Common myeloid progenitor, CD34-positive (primary cell): Measurements from ENCODE around the gene PDE11A.
A peak's percentile ranks its signal among the peaks of the same experiment; 100 is the strongest.

ENCODE experiments used
- CTCF ChIA-PET: fragments of 350-600 bp; sonication (Branson Sonifier 250); formaldehyde crosslinking; loops from one replicate; lab custom pipeline; 2021; ENCODE audit warnings: antibody characterized with exemption; lab: Charles Lee
- POLR2A ChIA-PET: fragments of 350-600 bp; sonication (Branson Sonifier 250); formaldehyde crosslinking; loops from one replicate; lab custom pipeline; 2021; ENCODE audit warnings: antibody characterized with exemption; lab: Charles Lee
- DNase-seq, 3 donors: peaks; one replicate each; pipeline versions ENCODE4 v3.0.0 to v3.0.0-alpha.2; 2013
- H3K27ac ChIP-seq, 2 experiments: 1 replicate in 1 of 2; 2 replicates in 1 of 2; pipeline ENCODE4 v1.7.0; 2013; ENCODE audit warnings: inconsistent platforms in 2 of 2, low read length in 2 of 2, mild to moderate bottlenecking in 2 of 2, low read depth in 1 of 2, moderate library complexity in 1 of 2; ENCODE audit not compliant: severe bottlenecking in 2 of 2, insufficient read depth in 1 of 2, poor library complexity in 1 of 2
- H3K27me3 ChIP-seq, 5 experiments: replicated peaks in 2 of 5; 1 replicate in 3 of 5; 2 replicates in 2 of 5; pipeline versions ENCODE4 v1.6.1 to v1.7.0; 2013; ENCODE audit warnings: low read length in 4 of 5, mild to moderate bottlenecking in 2 of 5, moderate library complexity in 2 of 5, inconsistent platforms in 1 of 5; ENCODE audit not compliant: insufficient read depth in 5 of 5, control insufficient read depth in 4 of 5
- H3K36me3 ChIP-seq, 4 experiments: 1 replicate in 2 of 4; 2 replicates in 2 of 4; pipeline versions ENCODE4 v1.6.1 to v1.7.0; 2013; ENCODE audit warnings: low read length in 3 of 4, control low read depth in 1 of 4, mild to moderate bottlenecking in 1 of 4; ENCODE audit not compliant: control insufficient read depth in 4 of 4, insufficient read depth in 4 of 4
- H3K4me1 ChIP-seq, 4 experiments: 1 replicate in 3 of 4; 2 replicates in 1 of 4; pipeline versions ENCODE4 v1.6.1 to v1.7.1; 2013; ENCODE audit warnings: low read length in 3 of 4, mild to moderate bottlenecking in 3 of 4, control low read depth in 1 of 4, inconsistent platforms in 1 of 4, moderate library complexity in 1 of 4; ENCODE audit not compliant: control insufficient read depth in 4 of 4, insufficient read depth in 4 of 4; ENCODE audit errors: control extremely low read depth in 1 of 4
- H3K4me3 ChIP-seq, 7 experiments: 1 replicate in 4 of 7; 2 replicates in 3 of 7; pipeline versions ENCODE4 v1.5.1 to v1.7.0; 2013; ENCODE audit warnings: mild to moderate bottlenecking in 7 of 7, low read length in 6 of 7, moderate library complexity in 6 of 7, inconsistent platforms in 2 of 7, low read depth in 2 of 7, control low read depth in 1 of 7; ENCODE audit not compliant: insufficient read depth in 4 of 7, control insufficient read depth in 1 of 7; ENCODE audit errors: extremely low read depth in 1 of 7
- H3K9me3 ChIP-seq, 5 experiments: 1 replicate in 4 of 5; 2 replicates in 1 of 5; pipeline versions ENCODE4 v1.6.1 to v1.7.1; 2013; ENCODE audit warnings: low read length in 4 of 5, mild to moderate bottlenecking in 2 of 5, inconsistent platforms in 1 of 5, low read depth in 1 of 5, moderate library complexity in 1 of 5; ENCODE audit not compliant: control insufficient read depth in 4 of 5, insufficient read depth in 2 of 5; ENCODE audit errors: control extremely low read depth in 1 of 5
- WGBS: methylation state at CpG from one replicate; pipeline ENCODE4 v1.1.5; 2013; ENCODE audit not compliant: insufficient coverage; 5-methylcytosine and 5-hydroxymethylcytosine counted together

Gene PDE11A

GRCh38 chr2:178016612-178017011 is 56.0 kb downstream of the PDE11A start:
- no peaks in the 10 kb centered on the region for H3K4me1 ChIP-seq
- no peaks in the 10 kb centered on the region for H3K9me3 ChIP-seq
- H3K36me3 ChIP-seq: no peaks in the 10 kb centered on the region
- no peak overlapping the region for H3K27ac ChIP-seq
- no peak for DNase-seq
- WGBS: 50% methylated on average over 1 of the region's 1 CpG
- no peaks in the 10 kb centered on the region for H3K27me3 ChIP-seq
- POLR2A ChIA-PET: no interaction called here
- no peak overlapping the region for H3K4me3 ChIP-seq
- CTCF ChIA-PET: no interaction called here

DNA sequence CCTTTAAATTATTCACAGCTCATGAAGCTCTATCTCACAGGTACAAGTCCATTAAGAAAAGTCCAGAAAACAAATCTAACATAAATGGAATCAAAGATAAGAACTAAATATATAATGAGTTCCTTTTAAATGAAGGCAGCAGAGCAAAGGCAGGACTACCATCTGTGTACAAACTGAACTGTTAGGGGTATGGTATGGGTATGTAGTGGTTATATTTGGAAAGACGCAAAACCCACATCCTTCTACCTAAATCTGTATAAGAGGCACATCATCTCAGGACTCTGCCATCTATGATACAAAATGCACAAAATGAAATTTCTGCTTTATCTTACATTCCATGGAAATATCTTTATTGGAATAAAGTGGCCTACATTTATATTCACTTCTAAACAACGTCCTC is 59.9 kb downstream of the PDE11A start:
- H3K4me1 ChIP-seq: no peaks in the 10 kb centered on the region
- H3K9me3 ChIP-seq: no peaks in the 10 kb centered on the region
- H3K27me3 ChIP-seq: no peaks in the 10 kb centered on the region
- 100% methylated on average over 1 of the region's 2 CpGs for WGBS
- no peak overlapping the region for H3K4me3 ChIP-seq
- ChIA-PET CTCF (no interaction called here), POLR2A (no interaction called here)
- no peak for DNase-seq
- no peak overlapping the region for H3K27ac ChIP-seq
- H3K36me3 ChIP-seq: no peaks in the 10 kb centered on the region

- H3K9me3 ChIP-seq: no peaks in the 10 kb centered on the region
- DNase-seq: no peak
- WGBS: no CpG with 5 or more reads among the region's 1 CpG
- ChIA-PET POLR2A (no interaction called here), CTCF (no interaction called here)
- no peak overlapping the region for H3K27ac ChIP-seq
- H3K36me3 ChIP-seq: no peaks in the 10 kb centered on the region
- H3K27me3 ChIP-seq: no peaks in the 10 kb centered on the region
- H3K4me3 ChIP-seq: no peak overlapping the region
- H3K4me1 ChIP-seq: no peaks in the 10 kb centered on the region
These were observed 62.8 kb downstream of the PDE11A start for GRCh38 chr2:178009813-178010212.

DNA sequence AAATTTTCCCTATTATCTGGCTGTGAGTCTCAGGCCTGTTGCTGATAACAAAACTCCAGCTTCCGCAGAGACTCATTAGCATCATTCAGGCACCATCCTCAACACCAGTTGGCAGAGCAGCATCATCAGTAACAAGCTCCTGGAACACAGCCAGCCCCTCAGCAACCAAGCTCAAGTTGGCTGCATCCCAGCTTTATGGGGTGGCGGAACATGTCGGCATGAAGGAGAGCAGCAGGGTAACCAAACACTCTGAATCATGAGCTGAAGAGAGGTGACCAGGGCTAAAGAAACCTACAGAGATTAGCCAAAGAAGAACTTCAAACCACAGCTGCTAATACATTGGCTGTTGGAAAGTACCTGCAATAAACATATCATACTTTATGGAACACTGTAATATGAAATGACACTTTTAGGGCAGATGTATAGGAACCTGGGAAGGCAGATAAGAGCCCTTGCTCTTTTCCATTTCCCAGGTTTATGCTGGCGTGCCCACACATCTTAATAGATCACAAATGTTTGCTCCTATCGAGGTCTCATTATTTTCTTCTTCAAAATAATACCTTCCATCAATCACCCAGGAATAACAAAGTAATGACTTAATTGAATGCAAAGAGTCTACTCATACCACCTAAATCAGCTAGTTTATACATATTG is 63.8 kb downstream of the PDE11A start:
- Histone ChIP-seq H3K36me3 (no peaks in the 10 kb centered on the region), H3K4me3 (no peak overlapping the region), H3K27ac (no peak overlapping the region), H3K4me1 (no peaks in the 10 kb centered on the region), H3K9me3 (no peaks in the 10 kb centered on the region), H3K27me3 (no peaks in the 10 kb centered on the region)
- 92% methylated on average over 4 of the region's 5 CpGs for WGBS
- ChIA-PET POLR2A (no interaction called here), CTCF (interaction anchor here (0.5 to 1.2 kb wide), 3 partner anchors 28 to 90 kb away, joined by 3 read pairs; no protein-coding TSS in a partner anchor)
- DNase-seq: peak in 2 of 3 donors; percentile 3 to 4

DNA sequence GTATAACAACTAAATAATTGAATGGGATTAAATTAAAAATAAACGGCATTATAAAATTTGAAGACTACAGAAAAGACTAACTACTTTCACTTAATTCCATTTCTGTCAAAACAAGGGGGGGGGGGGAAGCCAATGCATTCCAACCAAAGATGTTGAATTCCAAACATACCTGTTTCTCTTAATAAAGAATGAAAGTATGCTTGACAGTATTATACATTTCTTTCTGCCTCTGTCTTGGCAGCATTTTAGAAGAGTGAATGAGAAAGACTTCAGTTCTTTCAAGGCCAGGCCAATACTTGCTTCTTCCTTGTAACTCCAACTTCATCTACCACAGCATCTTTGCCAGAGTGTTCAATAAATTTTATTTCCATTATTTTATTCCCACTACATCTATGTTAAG is 65.9 kb downstream of the PDE11A start:
- no peaks in the 10 kb centered on the region for H3K36me3 ChIP-seq
- WGBS: no CpG with 5 or more reads among the region's 1 CpG
- H3K4me1 ChIP-seq: no peaks in the 10 kb centered on the region
- POLR2A ChIA-PET: no interaction called here
- no peaks in the 10 kb centered on the region for H3K9me3 ChIP-seq
- CTCF ChIA-PET: no interaction called here
- no peak for DNase-seq
- H3K4me3 ChIP-seq: no peak overlapping the region
- no peak overlapping the region for H3K27ac ChIP-seq
- H3K27me3 ChIP-seq: no peaks in the 10 kb centered on the region

- H3K36me3 ChIP-seq: no peaks in the 10 kb centered on the region
- no peak overlapping the region for H3K27ac ChIP-seq
- no peaks in the 10 kb centered on the region for H3K9me3 ChIP-seq
- CTCF ChIA-PET: no interaction called here
- H3K27me3 ChIP-seq: no peaks in the 10 kb centered on the region
- H3K4me1 ChIP-seq: no peaks in the 10 kb centered on the region
- no peak for DNase-seq
- POLR2A ChIA-PET: no interaction called here
- H3K4me3 ChIP-seq: no peak overlapping the region
These were observed 66.8 kb downstream of the PDE11A start for GRCh38 chr2:178005756-178006155.

DNA sequence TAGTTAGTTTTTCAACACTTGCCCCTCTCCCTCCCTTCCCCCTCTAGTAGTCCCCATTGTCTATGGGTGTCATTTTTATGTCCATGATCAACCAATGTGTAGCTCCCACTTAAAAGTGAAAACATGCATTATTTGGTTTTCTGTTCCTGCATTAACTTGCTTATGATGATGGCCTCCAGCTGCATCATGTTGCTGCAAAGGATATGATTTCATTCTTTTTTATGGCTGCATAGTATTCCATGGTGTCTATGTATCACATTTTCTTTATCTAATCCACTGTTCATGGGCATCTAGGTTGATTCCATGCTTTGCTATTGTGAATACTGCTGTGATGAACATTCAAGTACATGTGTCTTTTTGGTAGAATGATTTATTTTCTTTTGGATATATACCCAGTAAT is 70.5 kb downstream of the PDE11A start:
- Histone ChIP-seq H3K27ac (no peak overlapping the region), H3K9me3 (no peaks in the 10 kb centered on the region), H3K36me3 (no peaks in the 10 kb centered on the region), H3K27me3 (no peaks in the 10 kb centered on the region), H3K4me3 (no peak overlapping the region), H3K4me1 (no peaks in the 10 kb centered on the region)
- DNase-seq: no peak
- ChIA-PET CTCF (interaction anchor here (1.4 kb wide), 1 partner anchor 17 kb away, joined by 4 read pairs; no protein-coding TSS in a partner anchor), POLR2A (interaction anchor here (0.6 kb wide), 1 partner anchor 102 kb away, joined by 3 read pairs; no protein-coding TSS in a partner anchor)
